Measurements from ENCODE around the gene ZMYM4.

Gene ZMYM4

DNA sequence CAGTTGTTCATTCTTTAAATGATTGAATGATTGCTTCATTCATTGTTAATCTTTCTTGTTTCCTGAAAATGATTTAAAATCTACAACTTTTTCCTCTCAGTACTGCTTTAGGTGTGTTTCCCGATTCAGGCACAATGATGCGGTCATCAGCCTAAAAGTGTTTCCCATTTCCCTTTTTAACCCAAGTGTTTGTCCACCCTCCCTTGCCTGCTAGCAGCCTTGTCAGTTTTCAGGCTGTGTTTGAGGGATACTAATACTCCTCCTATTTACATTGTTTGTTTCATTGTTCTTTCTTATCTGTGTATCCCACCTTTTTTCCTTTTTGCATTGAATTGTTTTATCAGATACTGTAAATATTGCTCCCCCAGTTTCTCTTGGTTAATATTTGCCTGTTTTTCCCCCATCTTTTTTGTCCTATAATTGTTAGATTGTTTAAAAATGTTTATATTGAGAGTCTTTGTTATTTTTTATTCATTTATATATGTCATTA, 157.6 kb downstream of the ZMYM4 start:
- Histone ChIP-seq H3K4me3 (replicated peaks; ENCODE audit: insufficient read depth, low read length) (no peak overlapping the region), H3K27me3 (ENCODE audit: insufficient read depth, poor library complexity, severe bottlenecking) (no peaks in the 10 kb centered on the region), H3K27ac (replicated peaks) (no peak overlapping the region)
- DNase-seq (ENCODE audit: low read depth in 1 of 2, low spot score in 1 of 2): no peak
- TF ChIP-seq POLR2AphosphoS5 (IDR thresholded peaks at IDR 0.05; ENCODE audit: low read depth) (no peak), SPI1 (IDR thresholded peaks at IDR 0.05; ENCODE audit: borderline replicate concordance, low read depth) (no peak), GABPA (IDR thresholded peaks at IDR 0.05; ENCODE audit: low read depth) (no peak)
- TF ChIP-seq, protein P1, sequence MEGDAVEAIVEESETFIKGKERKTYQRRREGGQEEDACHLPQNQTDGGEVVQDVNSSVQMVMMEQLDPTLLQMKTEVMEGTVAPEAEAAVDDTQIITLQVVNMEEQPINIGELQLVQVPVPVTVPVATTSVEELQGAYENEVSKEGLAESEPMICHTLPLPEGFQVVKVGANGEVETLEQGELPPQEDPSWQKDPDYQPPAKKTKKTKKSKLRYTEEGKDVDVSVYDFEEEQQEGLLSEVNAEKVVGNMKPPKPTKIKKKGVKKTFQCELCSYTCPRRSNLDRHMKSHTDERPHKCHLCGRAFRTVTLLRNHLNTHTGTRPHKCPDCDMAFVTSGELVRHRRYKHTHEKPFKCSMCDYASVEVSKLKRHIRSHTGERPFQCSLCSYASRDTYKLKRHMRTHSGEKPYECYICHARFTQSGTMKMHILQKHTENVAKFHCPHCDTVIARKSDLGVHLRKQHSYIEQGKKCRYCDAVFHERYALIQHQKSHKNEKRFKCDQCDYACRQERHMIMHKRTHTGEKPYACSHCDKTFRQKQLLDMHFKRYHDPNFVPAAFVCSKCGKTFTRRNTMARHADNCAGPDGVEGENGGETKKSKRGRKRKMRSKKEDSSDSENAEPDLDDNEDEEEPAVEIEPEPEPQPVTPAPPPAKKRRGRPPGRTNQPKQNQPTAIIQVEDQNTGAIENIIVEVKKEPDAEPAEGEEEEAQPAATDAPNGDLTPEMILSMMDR (IDR thresholded peaks at IDR 0.05; ENCODE audit: insufficient read depth, low read length): no peak
- TF ChIP-seq, protein P2, sequence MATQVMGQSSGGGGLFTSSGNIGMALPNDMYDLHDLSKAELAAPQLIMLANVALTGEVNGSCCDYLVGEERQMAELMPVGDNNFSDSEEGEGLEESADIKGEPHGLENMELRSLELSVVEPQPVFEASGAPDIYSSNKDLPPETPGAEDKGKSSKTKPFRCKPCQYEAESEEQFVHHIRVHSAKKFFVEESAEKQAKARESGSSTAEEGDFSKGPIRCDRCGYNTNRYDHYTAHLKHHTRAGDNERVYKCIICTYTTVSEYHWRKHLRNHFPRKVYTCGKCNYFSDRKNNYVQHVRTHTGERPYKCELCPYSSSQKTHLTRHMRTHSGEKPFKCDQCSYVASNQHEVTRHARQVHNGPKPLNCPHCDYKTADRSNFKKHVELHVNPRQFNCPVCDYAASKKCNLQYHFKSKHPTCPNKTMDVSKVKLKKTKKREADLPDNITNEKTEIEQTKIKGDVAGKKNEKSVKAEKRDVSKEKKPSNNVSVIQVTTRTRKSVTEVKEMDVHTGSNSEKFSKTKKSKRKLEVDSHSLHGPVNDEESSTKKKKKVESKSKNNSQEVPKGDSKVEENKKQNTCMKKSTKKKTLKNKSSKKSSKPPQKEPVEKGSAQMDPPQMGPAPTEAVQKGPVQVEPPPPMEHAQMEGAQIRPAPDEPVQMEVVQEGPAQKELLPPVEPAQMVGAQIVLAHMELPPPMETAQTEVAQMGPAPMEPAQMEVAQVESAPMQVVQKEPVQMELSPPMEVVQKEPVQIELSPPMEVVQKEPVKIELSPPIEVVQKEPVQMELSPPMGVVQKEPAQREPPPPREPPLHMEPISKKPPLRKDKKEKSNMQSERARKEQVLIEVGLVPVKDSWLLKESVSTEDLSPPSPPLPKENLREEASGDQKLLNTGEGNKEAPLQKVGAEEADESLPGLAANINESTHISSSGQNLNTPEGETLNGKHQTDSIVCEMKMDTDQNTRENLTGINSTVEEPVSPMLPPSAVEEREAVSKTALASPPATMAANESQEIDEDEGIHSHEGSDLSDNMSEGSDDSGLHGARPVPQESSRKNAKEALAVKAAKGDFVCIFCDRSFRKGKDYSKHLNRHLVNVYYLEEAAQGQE (IDR thresholded peaks at IDR 0.05; ENCODE audit: insufficient replicate concordance, low read depth): no peak

DNA sequence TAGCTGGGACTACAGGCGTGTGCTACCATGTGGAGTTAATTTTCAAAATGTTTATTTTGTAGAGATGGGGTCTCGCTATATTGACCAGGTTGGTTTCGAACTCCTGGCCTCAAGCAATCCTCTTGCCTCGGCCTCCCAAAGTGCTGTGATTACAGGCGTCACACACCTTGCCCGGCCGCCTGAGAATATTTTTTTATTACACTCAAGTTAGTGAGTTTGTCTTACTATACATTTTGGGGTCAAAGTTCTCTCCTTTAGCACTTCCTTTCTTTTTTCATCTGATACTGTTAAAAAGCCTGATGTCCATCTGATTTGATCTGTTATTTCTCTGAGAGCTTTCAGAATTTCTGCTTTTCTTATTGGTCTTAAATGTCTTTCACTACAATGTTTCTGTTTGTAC, 159.9 kb downstream of the ZMYM4 start:
- TF ChIP-seq SPI1 (IDR thresholded peaks at IDR 0.05; ENCODE audit: borderline replicate concordance, low read depth) (no peak), POLR2AphosphoS5 (IDR thresholded peaks at IDR 0.05; ENCODE audit: low read depth) (no peak), GABPA (IDR thresholded peaks at IDR 0.05; ENCODE audit: low read depth) (no peak)
- TF ChIP-seq, protein P2 (IDR thresholded peaks at IDR 0.05; ENCODE audit: insufficient replicate concordance, low read depth): no peak
- TF ChIP-seq, protein P1 (IDR thresholded peaks at IDR 0.05; ENCODE audit: insufficient read depth, low read length): no peak
- no peak overlapping the region for H3K4me3 ChIP-seq (replicated peaks; ENCODE audit: insufficient read depth, low read length)
- no peaks in the 10 kb centered on the region for H3K27me3 ChIP-seq (ENCODE audit: insufficient read depth, poor library complexity, severe bottlenecking)
- no peak overlapping the region for H3K27ac ChIP-seq (replicated peaks)
- DNase-seq (ENCODE audit: low read depth in 1 of 2, low spot score in 1 of 2): no peak

DNA sequence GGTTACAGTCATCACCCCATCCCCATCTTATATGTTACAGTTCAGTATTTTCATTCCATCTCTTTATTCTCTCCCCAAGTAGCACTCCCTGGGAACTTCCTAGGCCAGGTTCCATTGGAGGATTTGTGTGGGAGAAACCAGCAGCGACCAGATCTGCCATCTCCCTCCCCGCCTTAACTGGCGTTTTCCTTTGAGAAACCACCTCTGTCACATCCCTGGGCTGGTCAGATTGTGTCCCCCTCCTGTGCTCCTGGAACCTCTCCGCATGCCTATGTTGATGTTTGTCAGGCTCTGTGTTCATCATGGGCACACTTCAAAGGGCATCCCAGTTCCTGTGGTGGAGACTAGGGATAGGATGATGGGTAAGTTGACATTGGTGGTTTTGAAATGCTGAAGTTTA, 162.3 kb downstream of the ZMYM4 start:
- TF ChIP-seq POLR2AphosphoS5 (IDR thresholded peaks at IDR 0.05; ENCODE audit: low read depth) (no peak), SPI1 (IDR thresholded peaks at IDR 0.05; ENCODE audit: borderline replicate concordance, low read depth) (no peak), GABPA (IDR thresholded peaks at IDR 0.05; ENCODE audit: low read depth) (no peak)
- TF ChIP-seq, protein P1 (IDR thresholded peaks at IDR 0.05; ENCODE audit: insufficient read depth, low read length): no peak
- TF ChIP-seq, protein P2 (IDR thresholded peaks at IDR 0.05; ENCODE audit: insufficient replicate concordance, low read depth): no peak
- DNase-seq (ENCODE audit: low read depth in 1 of 2, low spot score in 1 of 2): no peak
- H3K27ac ChIP-seq (replicated peaks): no peak overlapping the region

More for the DNA sequence above, 162.3 kb downstream of the ZMYM4 start:
- H3K27me3 ChIP-seq (ENCODE audit: insufficient read depth, poor library complexity, severe bottlenecking): no peaks in the 10 kb centered on the region
- no peak overlapping the region for H3K4me3 ChIP-seq (replicated peaks; ENCODE audit: insufficient read depth, low read length)
